ENCODE measurements around the gene LIFR. TPM values are rescaled to one million over a fixed set of nuclear protein-coding genes. Genes with fewer than 3 reads are reported as not detected.
"Not testable (repeated sequence)": the region's sequence is repeated elsewhere in the genome, so short reads cannot be mapped to it uniquely, and the experiment has no call there.

LIFR gene
- polyA plus RNA-seq, 1 donor = 43.1 TPM

DNA sequence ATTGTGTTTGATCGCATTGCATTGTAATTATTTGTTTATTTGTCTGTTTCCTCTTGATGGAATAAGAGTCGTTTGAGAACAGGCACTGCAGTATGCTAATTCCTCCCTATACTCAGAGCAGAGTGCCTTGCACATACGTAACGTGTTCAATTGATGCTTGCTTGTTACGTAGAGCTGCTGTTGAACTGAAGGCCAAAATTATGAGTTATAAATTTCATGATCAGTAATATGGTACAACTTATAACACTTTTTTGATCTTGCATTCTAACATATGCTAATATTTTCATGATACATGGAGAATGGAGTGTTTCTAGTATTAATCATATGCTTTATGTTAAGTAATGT, 26.5 kb upstream of the LIFR start:
- DNase-seq (ENCODE audit: low read depth) = no peak

DNA sequence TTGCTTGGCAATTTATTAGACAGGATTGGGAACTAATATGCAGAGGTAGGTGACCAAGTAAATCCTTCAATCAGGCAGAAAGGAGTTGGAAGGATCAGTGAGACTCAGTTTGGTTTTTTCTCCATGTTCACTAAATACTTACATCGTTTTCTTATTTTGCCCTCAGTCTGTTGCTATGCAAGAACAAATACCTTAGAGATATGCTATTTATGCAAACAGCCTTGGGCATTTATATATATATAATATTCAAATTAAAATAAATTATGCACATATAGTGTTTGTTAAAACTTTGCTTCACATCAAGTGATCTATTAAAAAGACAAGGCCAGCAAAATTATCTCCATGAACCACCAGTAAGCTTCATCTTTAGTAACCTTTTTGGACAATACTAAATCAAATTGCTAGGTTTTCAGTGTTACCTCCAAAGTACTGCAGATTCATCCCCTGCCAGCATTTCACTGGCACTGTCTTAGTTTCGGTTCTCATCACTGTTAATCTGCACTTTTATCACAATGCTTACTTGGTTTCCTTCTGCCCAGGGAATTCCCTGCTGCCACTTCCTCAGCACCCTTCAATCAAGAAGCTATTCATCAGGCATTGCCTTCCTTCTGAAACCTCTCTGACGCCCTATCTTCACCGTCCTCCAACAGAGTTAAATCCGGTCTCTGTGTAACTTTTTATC, 26.0 kb upstream of the LIFR start:
- no peak for DNase-seq (ENCODE audit: low read depth)

DNA sequence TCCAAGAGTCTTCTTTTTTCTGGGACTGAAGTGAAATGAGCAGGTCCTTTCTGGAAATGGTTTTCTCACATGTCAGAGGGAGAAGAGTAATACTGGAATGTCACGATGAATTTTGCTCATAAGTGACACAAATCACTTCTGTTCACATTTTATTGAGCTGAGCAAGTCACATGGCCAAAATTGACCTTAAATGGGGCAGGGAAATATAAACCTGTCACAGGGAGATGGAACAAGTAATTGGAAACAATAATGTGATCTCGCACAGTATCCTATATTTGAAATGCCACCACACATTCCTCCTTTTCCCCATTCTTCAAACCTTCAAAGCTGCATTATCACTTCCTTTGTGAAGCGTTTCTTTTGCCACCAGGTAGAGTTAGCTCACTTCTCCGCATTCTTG, 25.2 kb upstream of the LIFR start:
- no peak for DNase-seq (ENCODE audit: low read depth)

DNA sequence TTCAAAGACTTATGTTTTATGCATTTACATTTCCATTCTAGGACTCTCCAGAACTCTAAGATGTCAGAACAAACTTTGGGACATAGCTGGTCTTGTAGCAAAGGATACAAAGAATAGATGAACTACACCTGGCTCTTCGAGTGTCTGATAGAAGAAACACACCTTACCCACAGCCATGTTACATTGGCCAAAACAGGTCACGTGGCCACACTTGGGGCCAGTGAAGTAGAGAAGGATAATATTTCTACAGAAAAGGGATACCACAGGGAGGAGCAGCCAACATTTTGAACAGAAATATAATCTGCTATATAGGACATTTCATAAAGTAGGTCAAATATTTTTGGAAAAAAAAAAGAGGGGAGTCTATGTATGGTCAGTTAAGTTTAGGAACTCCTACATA, 22.7 kb upstream of the LIFR start:
- DNase-seq (ENCODE audit: low read depth) = no peak

DNA sequence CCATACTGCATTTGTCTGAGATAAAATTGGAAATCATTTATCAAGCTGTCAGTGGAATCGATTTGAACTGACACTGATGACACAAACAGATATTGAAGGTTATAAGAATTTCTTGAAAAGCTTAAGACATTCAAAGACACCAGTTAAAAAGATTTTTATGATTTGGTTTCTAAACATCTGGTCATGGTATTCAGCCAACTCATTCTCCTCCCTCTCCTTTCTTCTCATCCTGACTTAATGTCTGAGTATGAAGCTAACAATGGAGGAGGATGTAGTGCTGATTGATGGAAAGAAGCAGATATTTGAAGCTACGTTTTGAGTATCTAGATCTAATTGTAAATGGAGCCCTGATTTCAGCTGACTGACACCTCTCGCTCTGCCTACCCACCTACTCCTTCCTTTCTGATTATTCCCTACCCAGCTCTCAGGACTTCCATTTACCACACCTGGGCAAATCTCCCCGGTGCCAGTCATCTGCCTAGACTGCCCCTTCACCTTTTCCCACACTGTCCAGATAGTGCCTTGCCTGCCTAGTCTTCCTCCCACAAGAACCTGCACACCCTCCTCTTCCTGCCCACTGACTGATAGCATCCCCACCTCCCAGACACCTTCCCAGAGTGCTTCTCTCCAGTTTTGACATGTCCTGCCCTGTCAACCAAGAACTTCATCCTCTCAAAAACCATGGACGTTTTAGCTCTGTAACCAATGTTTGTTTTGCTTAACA, 20.7 kb upstream of the LIFR start:
- DNase-seq (ENCODE audit: low read depth) = no peak

DNA sequence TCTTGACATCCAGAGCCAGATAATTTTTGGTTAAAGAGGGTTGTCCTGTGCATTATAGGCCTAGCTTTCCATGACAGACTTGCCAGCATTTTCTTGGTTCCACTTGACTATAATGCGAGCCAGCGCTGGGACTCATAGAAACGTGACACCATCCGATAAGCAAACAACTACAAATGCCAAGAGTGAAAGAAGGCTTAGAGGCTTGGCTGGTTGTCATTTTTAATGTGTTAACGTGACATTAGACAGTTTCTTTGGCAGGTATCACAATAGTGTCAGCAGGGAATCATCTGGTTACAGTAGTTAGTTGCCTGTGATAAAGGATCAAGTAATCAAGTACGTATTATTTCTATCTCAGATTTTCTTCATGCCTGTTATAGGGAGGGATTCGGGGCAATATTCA, 20.0 kb upstream of the LIFR start:
- no peak for DNase-seq (ENCODE audit: low read depth)

DNA sequence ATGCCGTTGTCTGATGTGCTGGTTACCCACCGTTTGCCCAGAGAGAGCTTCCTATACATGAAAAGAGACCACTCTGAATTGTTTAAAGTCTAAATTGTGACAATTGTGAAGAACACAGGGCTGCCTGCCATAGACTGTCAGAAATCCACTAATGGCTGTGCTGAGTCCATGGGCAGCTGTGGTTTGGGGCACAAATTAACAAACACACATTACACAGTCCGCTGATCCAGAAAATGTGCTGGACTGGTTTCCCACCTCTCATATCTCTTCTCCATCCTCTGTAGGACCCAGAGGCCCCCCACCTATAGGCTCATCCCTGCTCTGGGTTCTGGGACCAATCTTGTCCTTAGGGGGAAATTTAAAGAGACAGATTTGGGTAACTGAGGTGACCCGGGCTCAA, 19.0 kb upstream of the LIFR start:
- no peak for DNase-seq (ENCODE audit: low read depth)

DNA sequence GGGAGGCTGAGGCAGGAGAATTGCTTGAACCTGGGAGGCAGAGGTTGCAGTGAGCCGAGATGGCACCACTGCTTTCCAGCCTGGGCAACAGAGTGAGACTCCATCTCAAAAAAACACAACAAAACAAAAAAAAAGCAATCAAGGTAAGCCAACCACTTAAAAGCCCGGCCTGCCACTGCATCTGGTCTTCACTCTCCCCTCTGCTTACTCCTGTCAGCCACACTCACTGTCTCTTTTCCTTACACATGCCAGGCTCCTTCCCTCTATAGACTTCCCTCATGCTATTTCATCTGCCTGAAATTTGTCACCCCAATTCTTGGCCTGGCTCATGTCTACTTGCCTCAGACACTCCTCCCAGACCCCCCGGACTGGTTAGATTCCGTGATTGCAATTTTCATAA, 17.6 kb upstream of the LIFR start:
- DNase-seq (ENCODE audit: low read depth) = no peak

DNA sequence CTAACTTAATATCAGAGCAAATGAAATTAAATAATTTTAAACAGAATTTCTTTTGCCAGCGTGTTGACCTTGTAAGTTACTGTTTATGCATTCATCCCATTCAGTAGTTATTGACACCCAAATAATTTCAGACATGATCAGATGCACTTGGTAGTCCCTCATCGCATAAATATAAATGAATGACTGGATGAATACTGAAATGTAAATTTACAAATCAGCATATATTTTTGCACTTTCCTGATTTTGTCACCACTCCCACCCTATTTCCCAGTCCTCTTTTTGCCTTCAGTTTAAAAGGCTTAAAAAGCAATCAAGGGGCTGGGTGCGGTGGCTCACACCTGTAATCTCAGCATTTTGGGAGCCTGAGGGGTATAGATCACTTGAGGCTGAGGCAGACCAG, 17.1 kb upstream of the LIFR start:
- no peak for DNase-seq (ENCODE audit: low read depth)

DNA sequence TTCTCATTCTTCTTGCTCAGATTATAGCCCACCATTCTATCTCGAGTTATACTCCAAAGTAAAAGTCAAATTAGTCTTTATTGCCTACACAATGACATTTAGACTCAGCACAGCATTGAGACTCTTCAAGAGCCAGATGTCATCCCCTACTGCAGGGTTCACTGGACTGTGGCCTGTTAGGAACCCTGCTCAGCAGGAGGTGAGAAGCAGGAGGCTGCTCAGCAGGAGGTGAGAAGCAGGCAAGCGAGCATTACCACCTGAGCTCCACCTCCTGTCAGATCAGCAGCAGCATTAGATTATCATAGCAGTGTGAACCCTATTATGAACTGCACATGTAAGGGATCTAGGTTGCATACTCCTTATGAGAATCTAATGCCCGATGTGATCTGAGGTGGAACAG, 12.7 kb upstream of the LIFR start:
- DNase-seq (ENCODE audit: low read depth) = no peak

DNA sequence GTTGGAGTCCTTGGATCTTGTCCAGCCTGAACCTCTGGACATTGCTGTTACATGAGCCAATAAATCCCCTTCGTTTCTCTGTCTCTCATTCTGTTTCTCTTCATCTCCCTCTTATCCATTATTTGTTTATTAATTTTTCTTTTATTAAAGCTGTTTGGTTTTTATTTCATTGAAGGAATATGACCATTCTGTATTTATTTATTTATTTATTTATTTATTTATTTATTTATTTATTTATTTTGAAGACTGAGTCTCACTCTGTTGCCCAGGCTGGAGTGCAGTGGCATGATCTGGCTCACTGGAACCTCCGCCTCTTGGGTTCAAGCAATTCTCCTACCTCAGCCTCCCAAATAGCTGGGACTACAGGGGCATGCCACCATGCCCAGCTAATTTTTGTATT, 10.9 kb upstream of the LIFR start:
- not testable (repeated sequence) for DNase-seq (ENCODE audit: low read depth)

DNA sequence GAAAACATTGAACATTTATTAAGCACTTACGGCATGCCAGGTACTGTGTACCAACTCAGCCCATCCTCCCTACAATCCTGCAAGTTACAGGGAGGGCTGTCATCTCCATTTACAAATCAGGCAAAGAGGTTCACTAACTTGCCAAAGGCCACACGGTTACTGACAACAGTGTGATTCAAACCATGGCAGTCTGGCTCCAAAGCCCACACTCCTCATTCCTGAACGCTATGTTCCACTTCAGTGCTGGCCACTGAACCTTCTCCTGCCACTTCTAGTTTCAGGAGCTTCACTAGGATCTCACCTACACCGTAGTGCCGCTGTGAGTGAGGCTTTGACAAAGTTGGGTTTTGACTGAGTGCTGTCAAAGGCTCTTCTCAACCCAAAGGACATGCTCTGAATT, 7.2 kb upstream of the LIFR start:
- DNase-seq (ENCODE audit: low read depth) = no peak

DNA sequence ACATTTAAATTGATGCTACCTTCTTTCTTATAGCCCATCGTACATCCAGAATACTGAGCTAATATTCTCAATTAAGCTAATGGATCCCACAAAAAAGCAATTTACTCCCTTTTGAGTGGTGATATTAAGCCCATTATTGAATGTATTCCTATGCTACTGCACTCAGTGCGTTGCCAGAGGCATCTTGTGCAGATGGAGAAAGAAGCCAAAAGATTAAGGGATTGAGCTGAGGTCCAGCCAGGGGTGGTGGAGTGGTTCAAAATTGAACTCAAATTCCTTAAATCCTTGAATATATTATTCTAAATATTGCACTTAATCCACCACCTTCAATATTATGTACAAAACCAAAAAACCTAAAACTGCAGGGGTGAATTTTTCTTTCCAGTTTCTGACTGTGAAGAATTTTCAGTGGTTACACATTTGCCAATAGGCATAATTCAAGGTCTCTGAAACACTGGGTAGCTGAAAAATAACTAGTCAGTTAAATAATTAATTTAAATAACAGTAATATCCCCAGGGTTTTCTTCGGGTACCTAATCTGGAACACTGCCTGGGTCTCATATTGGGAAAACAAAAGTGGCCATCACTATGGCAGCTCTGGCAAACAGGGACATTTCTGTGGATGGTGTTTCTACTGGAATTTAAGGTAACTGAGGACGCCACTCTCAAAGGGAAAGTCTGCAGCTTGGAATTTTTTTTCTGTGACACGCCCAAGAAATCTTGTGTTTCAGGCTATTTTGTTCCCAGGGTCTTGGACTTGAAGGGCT, 6.2 kb upstream of the LIFR start:
- no peak for DNase-seq (ENCODE audit: low read depth)

DNA sequence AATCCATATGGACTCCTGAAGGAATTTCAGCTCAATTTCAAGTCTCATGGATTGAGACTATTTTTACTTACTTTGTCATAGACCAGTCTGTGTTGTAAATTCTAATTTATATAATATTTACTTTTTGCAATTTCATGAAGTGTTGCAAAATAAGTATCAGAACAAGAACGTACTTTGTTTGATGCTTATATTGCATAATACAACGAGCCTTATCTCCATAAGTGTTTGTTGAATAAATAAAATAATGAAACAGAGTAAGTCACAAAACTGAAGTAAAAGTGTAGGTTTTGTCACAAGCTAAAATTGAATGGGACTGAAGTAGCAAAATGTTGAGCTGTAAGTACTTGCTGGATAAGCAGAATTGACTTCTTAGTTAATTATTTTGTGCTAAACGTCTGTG, 3.0 kb upstream of the LIFR start:
- no peak for DNase-seq (ENCODE audit: low read depth)

DNA sequence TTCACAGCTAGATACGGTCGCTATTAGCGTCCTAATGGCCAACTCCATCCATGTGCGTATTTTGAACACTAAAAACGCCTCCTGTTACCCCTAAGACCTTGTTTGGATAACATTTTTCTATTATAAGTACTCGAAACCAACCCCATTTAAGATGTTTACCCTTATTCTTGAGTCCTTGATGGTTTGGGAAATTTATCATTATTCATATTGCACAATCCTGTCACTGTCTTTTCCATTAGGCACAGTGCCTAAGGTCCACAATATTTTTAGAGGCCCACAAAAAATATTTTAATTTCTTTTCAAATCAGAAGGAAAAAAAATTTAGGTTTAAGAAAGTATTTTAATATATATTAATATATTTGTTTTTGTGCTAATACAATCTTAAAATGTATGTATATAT, 1.3 kb upstream of the LIFR start:
- no peak for DNase-seq (ENCODE audit: low read depth)

DNA sequence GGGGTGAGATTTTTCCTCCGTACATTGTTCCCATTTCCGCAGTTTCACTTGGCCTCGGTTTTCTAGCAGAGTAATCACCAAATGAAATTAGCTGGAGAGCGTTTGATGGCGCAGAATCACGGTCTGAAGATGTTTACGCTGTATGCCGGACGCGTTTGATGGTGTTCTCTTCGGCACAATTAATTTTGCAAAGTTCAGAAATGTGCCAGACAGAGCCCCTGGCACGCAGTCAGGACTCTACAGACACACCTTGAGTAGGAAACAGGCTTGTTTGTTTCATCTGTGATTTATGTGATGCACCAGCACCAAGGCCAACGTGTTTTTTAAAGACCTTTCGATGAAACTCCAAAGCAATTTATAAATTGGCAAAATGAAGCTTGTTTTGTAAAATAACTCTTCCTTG, 863 bp upstream of the LIFR start:
- DNase-seq (ENCODE audit: low read depth) = no peak

DNA sequence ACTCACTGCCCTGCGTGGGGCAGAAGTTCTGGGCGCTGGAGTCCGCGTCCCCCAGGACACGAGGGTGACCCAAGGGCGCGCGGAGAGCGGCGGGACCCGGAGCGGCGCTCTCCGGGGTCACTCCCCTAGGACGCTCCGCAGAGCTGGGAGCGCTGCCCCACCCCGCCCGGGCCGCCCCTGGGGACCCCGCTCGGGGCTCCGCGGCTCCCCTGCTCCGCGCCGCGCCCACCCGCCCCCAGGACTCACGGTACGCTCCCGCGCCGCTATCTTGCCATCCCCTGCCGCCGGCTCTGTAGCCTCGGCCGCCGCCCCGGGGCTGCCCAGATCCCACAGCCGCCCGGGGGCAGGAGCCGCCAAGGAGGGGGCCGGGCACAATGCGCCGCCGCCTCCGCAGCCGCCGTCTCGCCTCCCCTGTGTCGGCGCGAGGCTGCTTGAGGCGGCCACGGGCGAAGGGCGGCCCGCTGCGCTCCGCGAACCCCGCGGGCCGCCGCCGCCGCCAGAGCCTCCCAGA, 303 bp downstream of the LIFR start:
- no peak for DNase-seq (ENCODE audit: low read depth)

DNA sequence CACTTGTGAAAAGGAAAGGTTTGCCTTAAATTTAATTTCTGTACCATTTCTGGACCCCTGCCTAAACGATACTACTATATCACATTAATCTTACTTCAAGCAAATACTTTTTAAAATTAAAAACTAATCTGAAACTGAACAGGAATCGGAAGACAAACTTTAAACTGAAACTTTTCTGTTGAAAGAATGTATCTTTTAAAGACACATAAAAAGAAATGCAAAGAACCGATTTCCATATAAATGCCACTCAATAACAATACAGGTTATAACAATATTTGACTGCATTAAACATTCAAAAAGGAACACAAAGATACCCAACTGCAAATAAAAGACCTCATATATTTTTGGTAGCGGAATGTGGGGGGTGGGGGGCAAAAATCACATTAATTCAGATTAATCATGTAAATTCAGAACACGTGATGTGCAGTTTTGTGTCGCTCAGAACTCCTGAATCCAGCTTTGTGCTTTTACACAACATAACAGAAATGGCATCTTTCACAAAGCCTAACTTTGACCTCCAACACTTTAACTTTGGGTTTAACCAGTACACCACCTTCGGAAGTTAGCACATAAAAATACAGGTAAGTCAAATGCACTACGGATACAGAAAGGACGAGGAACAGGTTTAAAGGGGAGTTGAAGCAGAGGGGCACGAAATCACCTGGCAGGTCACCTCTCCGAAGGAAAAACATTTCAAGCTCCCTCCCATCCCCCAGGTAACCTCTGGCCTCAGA, 925 bp downstream of the LIFR start:
- no peak for DNase-seq (ENCODE audit: low read depth)

DNA sequence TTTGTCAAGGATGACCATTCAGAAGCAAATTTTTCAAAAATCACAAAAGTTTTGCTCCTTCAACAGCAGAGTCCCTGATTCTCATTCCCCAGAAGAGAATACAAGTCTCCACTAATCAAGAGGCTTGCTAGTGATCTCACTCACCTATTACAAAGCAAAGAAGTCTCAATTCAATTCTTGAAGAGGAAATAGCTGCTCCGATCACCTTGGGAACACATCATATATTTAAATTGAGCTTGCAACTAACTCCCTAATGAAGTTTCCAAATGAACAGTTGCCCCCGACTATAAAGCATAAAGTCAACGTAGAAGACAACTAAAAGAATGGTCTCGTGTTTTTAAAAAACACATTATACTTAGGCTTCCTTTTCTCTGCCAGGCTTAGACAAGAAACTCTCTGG, 1.6 kb downstream of the LIFR start:
- no peak for DNase-seq (ENCODE audit: low read depth)

DNA sequence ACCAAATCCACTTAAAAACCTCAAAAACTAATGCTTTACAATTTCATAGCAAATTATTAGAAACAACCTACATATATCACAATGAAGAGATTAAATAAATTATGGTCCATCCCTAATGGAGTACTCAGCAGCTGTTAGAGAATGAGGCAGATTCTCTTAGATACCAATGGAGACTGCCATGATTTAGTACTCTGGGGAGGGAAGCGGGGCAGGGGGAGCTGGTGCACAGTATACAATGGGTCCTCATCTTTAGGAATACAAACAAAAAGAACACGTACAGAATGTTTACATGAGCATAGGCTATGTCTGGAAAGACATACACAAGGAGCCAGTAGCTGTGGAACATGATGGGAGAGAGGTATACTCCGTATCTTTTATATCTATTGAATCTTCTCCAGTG, 2.0 kb downstream of the LIFR start:
- no peak for DNase-seq (ENCODE audit: low read depth)

DNA sequence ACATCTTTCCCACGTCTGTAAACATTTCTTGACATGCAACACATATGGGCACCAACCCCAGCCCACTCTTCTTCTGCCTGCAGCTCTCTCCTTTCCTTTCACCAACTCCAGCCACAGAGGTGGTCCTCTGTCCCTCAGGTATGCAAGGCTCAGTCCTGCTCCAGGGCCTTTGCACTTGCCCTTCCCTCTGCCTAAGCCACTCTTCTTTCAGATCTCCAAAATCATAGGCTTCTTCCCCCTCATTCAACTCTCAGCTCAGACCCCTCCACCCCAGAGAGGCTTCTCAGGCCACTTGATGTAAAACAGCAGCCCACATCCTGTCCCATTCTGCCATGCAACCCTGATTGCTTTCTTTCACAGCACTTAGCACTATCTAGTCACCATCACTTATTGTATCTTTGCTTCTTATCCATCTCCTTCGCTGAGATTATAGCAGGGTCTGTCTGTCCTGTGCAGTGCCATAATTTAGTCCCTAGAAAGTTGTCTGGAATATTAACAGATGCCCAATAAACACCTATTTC, 3.4 kb downstream of the LIFR start:
- DNase-seq (ENCODE audit: low read depth) = no peak
